ENCODE data around the gene ARL15. TPM values are rescaled to one million over a fixed set of nuclear protein-coding genes. Genes with fewer than 3 reads are reported as not detected.

ARL15 gene
- total and polyA plus RNA-seq, 5 donors, result 14.2 to 30.3 (median 24.8) TPM

DNA sequence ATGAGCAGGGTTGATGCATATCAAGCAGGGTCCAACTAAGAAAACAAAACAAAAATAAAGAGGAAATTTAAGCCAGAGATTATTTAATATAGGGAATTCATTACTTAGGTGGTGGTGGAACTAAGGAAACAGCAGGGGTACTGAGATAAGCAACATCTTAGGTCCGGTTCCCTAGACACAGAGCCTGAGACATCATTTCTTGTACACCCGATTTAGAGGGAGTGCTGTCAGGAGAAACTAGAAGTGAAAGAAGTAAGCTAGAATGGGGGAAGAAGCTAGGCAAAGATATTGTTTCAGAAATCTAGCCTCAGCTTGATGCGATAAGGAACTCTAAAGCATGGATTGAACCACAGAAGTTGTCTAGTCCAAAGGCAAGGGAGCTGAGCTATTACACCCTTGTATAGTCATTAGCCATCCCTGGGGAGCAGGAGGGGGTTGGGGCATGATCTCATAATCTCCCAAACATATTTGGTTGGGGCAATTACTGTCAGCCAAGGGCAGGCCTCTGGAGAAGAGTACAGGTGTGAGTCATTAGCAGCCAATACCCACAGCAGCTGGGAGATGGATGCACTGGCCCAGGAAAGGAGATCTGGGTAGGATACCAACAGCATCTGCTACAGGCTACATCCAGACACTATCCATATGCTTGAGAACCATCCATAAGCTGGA lies 194.5 kb downstream of the ARL15 start:
- intact Hi-C loops (cut with DNase I), result no loop called here
- Histone ChIP-seq H3K27ac (ENCODE audit: low read length) (no peak overlapping the region), H3K4me3 (ENCODE audit: low read length) (no peak overlapping the region), H3K9me3 (ENCODE audit: control insufficient read depth, low read length) (no peaks in the 10 kb centered on the region), H3K27me3 (ENCODE audit: control insufficient read depth, insufficient read depth) (no peaks in the 10 kb centered on the region), H3K4me1 (ENCODE audit: control insufficient read depth, insufficient read depth, low read length) (peaks cover 3% of the 10 kb centered on the region)
- 81% methylated on average over 3 of the region's 3 CpGs for WGBS
- no peak for ATAC-seq
- DNase-seq, result no peak

DNA sequence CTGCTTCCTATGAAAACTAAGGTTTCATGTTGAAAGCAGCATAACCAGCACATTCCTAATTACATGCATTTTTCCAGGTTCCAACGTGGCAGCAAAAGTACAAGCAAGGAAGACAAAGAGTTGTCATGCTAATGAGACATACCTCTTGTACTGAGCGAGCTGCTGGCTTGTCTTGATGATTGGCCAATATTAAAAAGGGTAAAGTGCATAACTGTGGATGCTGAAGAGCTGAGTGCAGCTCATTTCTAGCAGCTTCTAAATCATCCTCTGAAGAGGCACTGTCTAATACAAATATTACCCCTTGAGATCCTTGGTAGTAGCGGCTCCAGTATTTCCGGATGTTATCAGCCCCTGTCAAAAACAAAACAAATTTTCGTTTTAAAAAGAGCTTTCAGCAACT lies 197.3 kb downstream of the ARL15 start:
- Histone ChIP-seq H3K4me3 (ENCODE audit: low read length) (no peak overlapping the region), H3K9me3 (ENCODE audit: control insufficient read depth, low read length) (no peaks in the 10 kb centered on the region), H3K4me1 (ENCODE audit: control insufficient read depth, insufficient read depth, low read length) (peaks cover 3% of the 10 kb centered on the region), H3K27me3 (ENCODE audit: control insufficient read depth, insufficient read depth) (no peaks in the 10 kb centered on the region), H3K27ac (ENCODE audit: low read length) (no peak overlapping the region)
- DNase-seq, result no peak
- WGBS, result 60% methylated on average over 5 of the region's 5 CpGs
- intact Hi-C loops (cut with DNase I), result no loop called here
- ATAC-seq, result no peak

DNA sequence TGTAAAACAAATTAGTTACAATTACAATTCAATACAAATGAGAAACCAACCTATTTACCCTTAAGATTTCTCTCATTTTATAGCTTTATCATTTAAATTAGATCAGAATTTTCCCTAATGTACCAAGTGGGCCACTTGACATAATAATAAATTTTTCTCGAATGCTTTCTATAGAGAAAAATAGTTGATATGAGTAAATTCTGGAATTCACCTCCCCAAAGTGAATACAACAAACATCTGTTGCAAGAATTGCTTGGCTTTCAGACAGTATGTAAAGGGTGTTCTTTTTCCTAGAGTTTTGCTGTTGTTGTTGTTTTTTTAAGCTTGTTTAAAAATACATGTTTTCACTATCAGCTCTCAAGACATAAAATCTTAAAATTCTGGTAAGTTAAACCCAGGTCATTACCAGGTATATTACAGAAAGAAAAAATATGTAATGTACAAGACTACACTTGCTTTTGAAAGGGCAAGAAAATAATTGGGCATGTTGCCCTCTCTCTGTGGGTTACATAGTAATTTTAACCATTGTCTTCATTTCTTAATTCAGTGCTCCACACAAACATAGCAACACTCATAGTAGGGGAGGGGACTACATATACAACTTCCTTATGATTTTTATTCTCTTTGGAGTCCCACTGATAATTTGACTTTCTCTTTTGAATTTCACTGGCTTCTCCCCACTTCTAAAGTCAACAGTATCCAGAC lies 200.6 kb downstream of the ARL15 start:
- Histone ChIP-seq H3K4me1 (ENCODE audit: control insufficient read depth, insufficient read depth, low read length) (peaks cover 3% of the 10 kb centered on the region), H3K4me3 (ENCODE audit: low read length) (no peak overlapping the region), H3K27ac (ENCODE audit: low read length) (no peak overlapping the region), H3K9me3 (ENCODE audit: control insufficient read depth, low read length) (no peaks in the 10 kb centered on the region), H3K27me3 (ENCODE audit: control insufficient read depth, insufficient read depth) (no peaks in the 10 kb centered on the region)
- ATAC-seq (no peak), DNase-seq (no peak)
- 60% methylated on average over 1 of the region's 1 CpG for WGBS
- intact Hi-C loops (cut with DNase I), result no loop called here

DNA sequence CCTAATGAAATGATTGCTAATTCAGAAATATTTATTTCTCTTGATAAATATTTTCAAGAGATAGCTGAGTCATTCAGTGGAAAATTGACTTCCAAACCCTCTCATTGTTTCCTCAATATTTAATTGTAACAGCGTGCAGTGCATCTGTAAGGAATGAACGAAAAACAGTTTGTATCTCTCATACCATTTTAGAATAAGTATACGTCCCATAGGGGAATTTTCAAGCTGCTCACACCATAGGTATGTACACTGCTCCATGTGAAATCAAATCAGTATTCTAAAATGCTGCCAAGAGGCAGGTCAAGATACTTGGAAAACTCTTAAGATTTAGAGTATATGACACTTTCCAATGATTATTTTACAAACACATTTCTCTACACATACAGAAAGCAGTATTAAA lies 202.2 kb downstream of the ARL15 start:
- H3K27ac ChIP-seq (ENCODE audit: low read length), result no peak overlapping the region
- ATAC-seq (no peak), DNase-seq (no peak)
- 91% methylated on average over 3 of the region's 3 CpGs for WGBS
- H3K4me3 ChIP-seq (ENCODE audit: low read length), result no peak overlapping the region
- peaks cover 3% of the 10 kb centered on the region for H3K4me1 ChIP-seq (ENCODE audit: control insufficient read depth, insufficient read depth, low read length)
- intact Hi-C loops (cut with DNase I), result no loop called here
- no peaks in the 10 kb centered on the region for H3K9me3 ChIP-seq (ENCODE audit: control insufficient read depth, low read length)
- H3K27me3 ChIP-seq (ENCODE audit: control insufficient read depth, insufficient read depth), result no peaks in the 10 kb centered on the region

DNA sequence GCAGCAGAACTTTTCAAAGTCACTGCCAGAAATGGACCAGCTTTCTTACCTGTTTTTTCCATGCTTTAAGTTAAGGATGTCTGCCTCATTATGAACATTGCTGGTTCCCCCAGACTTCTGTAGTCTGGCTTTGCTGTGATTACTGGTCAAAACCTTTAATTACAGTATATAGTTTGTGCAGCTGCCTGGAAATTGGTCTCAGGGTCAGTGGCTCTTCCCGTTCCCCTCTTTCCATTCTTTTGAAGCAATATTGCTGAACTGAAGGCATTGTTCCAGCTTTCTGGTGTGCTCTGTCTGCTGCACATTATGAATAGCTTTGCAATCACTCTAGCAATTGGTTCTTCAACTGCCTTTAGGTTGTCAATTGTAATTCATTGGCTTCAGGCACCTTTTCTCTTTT lies 206.5 kb downstream of the ARL15 start:
- no peak for ATAC-seq
- H3K4me1 ChIP-seq (ENCODE audit: control insufficient read depth, insufficient read depth, low read length), result no peaks in the 10 kb centered on the region
- no peak overlapping the region for H3K27ac ChIP-seq (ENCODE audit: low read length)
- no peak overlapping the region for H3K4me3 ChIP-seq (ENCODE audit: low read length)
- intact Hi-C loops (cut with DNase I), result no loop called here
- no peak for DNase-seq
- WGBS, result 61% methylated on average over 1 of the region's 1 CpG
- H3K9me3 ChIP-seq (ENCODE audit: control insufficient read depth, low read length), result no peaks in the 10 kb centered on the region
- H3K27me3 ChIP-seq (ENCODE audit: control insufficient read depth, insufficient read depth), result no peaks in the 10 kb centered on the region

DNA sequence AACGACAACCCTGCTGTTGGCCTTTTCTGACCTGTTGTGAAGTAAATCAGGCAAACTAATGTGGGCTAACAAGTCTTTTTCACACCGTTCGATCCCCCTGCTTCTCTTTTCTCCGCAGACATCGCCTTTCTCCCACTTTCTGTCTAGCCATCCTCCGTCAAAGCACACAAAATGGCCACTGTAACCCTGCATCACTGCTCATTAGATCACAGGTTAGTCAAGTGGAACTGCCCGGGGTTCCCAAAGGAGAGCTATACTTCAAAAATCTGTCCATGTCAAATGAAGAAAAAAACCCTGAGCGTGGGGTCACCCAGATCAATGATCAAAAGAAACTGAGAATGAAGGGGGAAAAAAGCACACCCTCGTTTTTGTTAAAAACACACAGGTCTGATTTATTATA lies 212.1 kb downstream of the ARL15 start:
- H3K9me3 ChIP-seq (ENCODE audit: control insufficient read depth, low read length), result no peaks in the 10 kb centered on the region
- no peak overlapping the region for H3K4me3 ChIP-seq (ENCODE audit: low read length)
- H3K27ac ChIP-seq (ENCODE audit: low read length), result no peak overlapping the region
- intact Hi-C loops (cut with DNase I), result no loop called here
- no peaks in the 10 kb centered on the region for H3K4me1 ChIP-seq (ENCODE audit: control insufficient read depth, insufficient read depth, low read length)
- ATAC-seq (no peak), DNase-seq (no peak)
- H3K27me3 ChIP-seq (ENCODE audit: control insufficient read depth, insufficient read depth), result no peaks in the 10 kb centered on the region
- 94% methylated on average over 9 of the region's 9 CpGs for WGBS

DNA sequence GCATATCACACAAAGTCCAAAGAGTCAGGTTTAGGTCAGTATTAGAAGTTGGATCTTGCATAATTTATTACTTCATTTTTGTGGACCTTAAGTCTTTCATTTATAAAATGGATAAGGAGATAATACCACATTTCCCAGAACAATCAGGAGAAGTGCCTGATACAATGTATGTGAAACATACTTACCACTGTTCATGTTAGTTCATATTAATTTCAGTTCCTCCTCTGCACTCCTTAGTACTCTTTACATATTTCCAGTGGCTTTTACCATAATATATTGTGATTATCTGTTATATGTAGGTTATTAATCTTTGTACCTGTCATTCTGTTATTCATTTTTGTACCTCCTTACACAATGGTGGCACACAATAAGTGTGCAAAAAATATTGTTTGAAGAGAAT lies 214.4 kb downstream of the ARL15 start:
- intact Hi-C loops (cut with DNase I), result no loop called here
- H3K4me3 ChIP-seq (ENCODE audit: low read length), result no peak overlapping the region
- H3K4me1 ChIP-seq (ENCODE audit: control insufficient read depth, insufficient read depth, low read length), result no peaks in the 10 kb centered on the region
- ATAC-seq, result no peak
- DNase-seq, result no peak
- H3K27me3 ChIP-seq (ENCODE audit: control insufficient read depth, insufficient read depth), result no peaks in the 10 kb centered on the region
- no peaks in the 10 kb centered on the region for H3K9me3 ChIP-seq (ENCODE audit: control insufficient read depth, low read length)
- H3K27ac ChIP-seq (ENCODE audit: low read length), result no peak overlapping the region

DNA sequence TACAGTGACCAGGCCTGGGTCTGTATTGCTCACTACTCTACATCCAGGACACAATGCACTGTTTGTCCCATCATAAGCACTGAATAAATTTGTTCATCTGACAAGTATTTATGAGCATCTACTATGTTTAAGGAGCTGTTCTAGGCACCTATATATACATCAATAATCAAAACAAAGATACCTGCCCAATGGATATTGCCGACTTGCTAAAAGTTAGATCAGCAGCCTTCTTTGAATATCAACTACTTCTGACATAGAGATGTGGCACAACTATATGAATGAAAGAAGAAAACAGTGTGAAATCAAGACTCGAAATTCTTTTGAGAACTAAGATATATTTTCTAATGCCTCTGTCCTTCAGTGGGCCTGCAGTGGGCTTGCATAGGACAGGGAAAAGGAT lies 215.7 kb downstream of the ARL15 start:
- Histone ChIP-seq H3K4me3 (ENCODE audit: low read length) (no peak overlapping the region), H3K27me3 (ENCODE audit: control insufficient read depth, insufficient read depth) (no peaks in the 10 kb centered on the region), H3K4me1 (ENCODE audit: control insufficient read depth, insufficient read depth, low read length) (no peaks in the 10 kb centered on the region), H3K27ac (ENCODE audit: low read length) (no peak overlapping the region), H3K9me3 (ENCODE audit: control insufficient read depth, low read length) (no peaks in the 10 kb centered on the region)
- intact Hi-C loops (cut with DNase I), result no loop called here
- DNase-seq (no peak), ATAC-seq (no peak)
- 92% methylated on average over 2 of the region's 2 CpGs for WGBS

DNA sequence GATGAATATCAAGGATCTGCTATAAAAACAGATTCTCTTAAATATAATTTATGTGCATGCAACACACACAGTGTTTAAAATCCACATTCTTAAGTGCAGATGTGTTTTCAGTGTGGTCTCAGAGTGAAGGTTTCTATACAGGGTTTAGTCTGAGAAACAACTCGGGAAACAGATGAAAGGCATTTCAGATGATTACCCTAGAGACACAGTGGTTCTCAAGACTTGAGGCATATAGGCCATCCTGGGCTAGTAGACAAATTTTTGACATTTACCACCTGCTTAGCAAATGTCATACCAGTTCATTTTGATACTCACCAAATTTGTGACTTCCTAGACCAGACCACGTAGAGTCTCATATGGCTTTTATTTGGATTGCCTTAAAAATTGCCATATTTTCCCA lies 216.5 kb downstream of the ARL15 start:
- intact Hi-C loops (cut with DNase I), result no loop called here
- no peak overlapping the region for H3K27ac ChIP-seq (ENCODE audit: low read length)
- 85% methylated on average over 2 of the region's 2 CpGs for WGBS
- H3K4me3 ChIP-seq (ENCODE audit: low read length), result no peak overlapping the region
- no peak for ATAC-seq
- H3K4me1 ChIP-seq (ENCODE audit: control insufficient read depth, insufficient read depth, low read length), result no peaks in the 10 kb centered on the region
- H3K27me3 ChIP-seq (ENCODE audit: control insufficient read depth, insufficient read depth), result no peaks in the 10 kb centered on the region
- DNase-seq, result no peak
- no peaks in the 10 kb centered on the region for H3K9me3 ChIP-seq (ENCODE audit: control insufficient read depth, low read length)

DNA sequence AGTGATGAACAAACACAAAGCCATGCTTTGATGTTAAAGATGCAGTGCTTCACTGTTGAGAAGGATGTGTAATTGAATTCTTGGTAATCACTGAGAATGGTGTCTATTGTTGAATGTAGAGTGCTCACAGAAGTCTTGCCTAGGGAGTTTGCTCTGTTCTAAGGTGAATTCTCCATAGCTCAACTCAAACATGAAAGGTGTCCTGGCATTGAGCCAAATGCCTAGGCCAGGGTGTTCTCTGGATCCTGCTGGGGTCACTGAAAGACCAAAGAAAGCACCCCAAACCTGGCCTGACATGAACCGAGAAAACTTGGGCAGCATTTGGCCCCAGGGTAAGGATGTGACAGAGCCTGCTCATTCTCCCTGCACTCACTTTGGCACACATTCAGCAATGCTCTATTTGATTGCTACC lies 217.3 kb downstream of the ARL15 start:
- Histone ChIP-seq H3K27me3 (ENCODE audit: control insufficient read depth, insufficient read depth) (no peaks in the 10 kb centered on the region), H3K9me3 (ENCODE audit: control insufficient read depth, low read length) (no peaks in the 10 kb centered on the region), H3K4me1 (ENCODE audit: control insufficient read depth, insufficient read depth, low read length) (no peaks in the 10 kb centered on the region), H3K27ac (ENCODE audit: low read length) (no peak overlapping the region), H3K4me3 (ENCODE audit: low read length) (no peak overlapping the region)
- ATAC-seq (no peak), DNase-seq (no peak)
- 91% methylated on average over 1 of the region's 1 CpG for WGBS
- intact Hi-C loops (cut with DNase I), result no loop called here

DNA sequence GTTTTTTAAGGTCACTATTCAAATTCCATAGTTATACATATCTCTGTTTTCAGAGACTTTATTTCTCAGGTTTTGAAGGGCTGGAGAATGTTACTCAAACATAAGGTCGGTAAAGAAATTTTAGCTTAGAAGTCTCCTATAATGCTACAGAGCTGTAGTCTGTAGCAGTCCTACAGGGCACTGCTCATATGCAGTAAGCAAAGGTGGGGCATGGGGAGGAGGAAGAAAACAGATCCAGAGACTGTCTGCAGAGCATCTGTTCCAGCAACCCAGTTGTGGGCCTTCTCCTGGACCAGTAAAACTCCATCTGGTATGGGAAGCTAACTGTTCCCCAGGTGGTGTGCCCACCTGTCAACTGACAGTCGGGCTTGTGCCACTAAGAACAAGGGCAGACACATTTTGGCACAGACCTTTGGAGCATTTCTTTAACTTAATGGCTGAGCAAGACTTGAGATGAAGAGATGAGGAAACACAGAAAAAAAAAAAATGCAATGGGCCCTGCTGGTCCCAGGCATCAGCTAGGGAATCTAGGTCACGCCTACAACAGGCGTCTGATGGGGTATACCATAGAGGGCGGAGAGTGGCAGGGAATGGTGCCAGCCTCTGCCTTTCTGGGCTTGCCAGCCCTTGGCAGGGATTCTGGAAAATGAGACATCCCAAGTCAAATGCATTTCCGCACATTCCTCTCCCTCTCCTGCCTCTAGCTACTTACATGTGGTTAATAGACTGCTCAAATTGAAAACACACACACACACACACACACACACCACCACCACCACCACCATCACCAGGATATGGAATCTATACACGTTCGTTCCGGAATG lies 218.9 kb downstream of the ARL15 start:
- no peak overlapping the region for H3K4me3 ChIP-seq (ENCODE audit: low read length)
- 88% methylated on average over 9 of the region's 9 CpGs for WGBS
- H3K27me3 ChIP-seq (ENCODE audit: control insufficient read depth, insufficient read depth), result no peaks in the 10 kb centered on the region
- intact Hi-C loops (cut with DNase I), result no loop called here
- ATAC-seq (peak in 1 of 2 donors; percentile 53), DNase-seq (peak in 2 of 3 donors; percentile 22 to 38)
- H3K9me3 ChIP-seq (ENCODE audit: control insufficient read depth, low read length), result no peaks in the 10 kb centered on the region
- no peak overlapping the region for H3K27ac ChIP-seq (ENCODE audit: low read length)
- no peaks in the 10 kb centered on the region for H3K4me1 ChIP-seq (ENCODE audit: control insufficient read depth, insufficient read depth, low read length)
